GM12891 (cell line): ENCODE measurements around the gene CCDC170.

Experiments
- DNase-seq: peaks from one replicate; pipeline ENCODE4 v3.0.0; 2011; ENCODE audit warnings: low spot score; ENCODE audit not compliant: insufficient read length
- FAIRE-seq: peaks from 2 replicates; lab custom pipeline; 2011; peaks lifted over from hg19 to GRCh38; lab: Jason Lieb, UNC
- PAX5 ChIP-seq: IDR thresholded peaks from 2 replicates; pipeline ENCODE4 v1.6.1; 2011; ENCODE audit warnings: low read length, moderate library complexity, mild to moderate bottlenecking; ENCODE audit not compliant: insufficient read depth, severe bottlenecking
- POLR2A ChIP-seq: IDR thresholded peaks from 2 replicates; pipeline ENCODE4 v1.6.1; 2011; ENCODE audit warnings: low read depth, low read length, control low read depth
- POLR2AphosphoS5 ChIP-seq: IDR thresholded peaks from 2 replicates; pipeline ENCODE4 v1.6.1; 2011; ENCODE audit warnings: low read depth, low read length, control low read depth
- POU2F2 ChIP-seq: IDR thresholded peaks from 2 replicates; pipeline ENCODE4 v1.6.1; 2011; ENCODE audit warnings: low read depth, mild to moderate bottlenecking, control low read depth, low read length, moderate library complexity
- SPI1 ChIP-seq: IDR thresholded peaks from 2 replicates; pipeline ENCODE4 v1.6.1; 2011; ENCODE audit warnings: low read depth, low read length, control low read depth
- TAF1 ChIP-seq: IDR thresholded peaks from 2 replicates; pipeline ENCODE4 v1.6.1; 2011; ENCODE audit warnings: low read depth, low read length, control low read depth

CCDC170 gene

GRCh38 chr6:151566557-151566956 is 72.7 kb downstream of the CCDC170 start:
- no peak for DNase-seq
- no peak for FAIRE-seq
- TF ChIP-seq TAF1, result no peak
- TF ChIP-seq POU2F2, result no peak
- no peak for TF ChIP-seq POLR2A
- no peak for TF ChIP-seq PAX5
- TF ChIP-seq POLR2AphosphoS5, result no peak
- TF ChIP-seq SPI1, result no peak

- no peak for TF ChIP-seq PAX5
- no peak for TF ChIP-seq POLR2A
- no peak for TF ChIP-seq POU2F2
- no peak for TF ChIP-seq SPI1
- no peak for TF ChIP-seq POLR2AphosphoS5
- no peak for TF ChIP-seq TAF1
- FAIRE-seq (no peak), DNase-seq (no peak)
Observed at GRCh38 chr6:151576633-151577032, 82.8 kb downstream of the CCDC170 start.

GRCh38 chr6:151577257-151577656 is 83.4 kb downstream of the CCDC170 start:
- DNase-seq (no peak), FAIRE-seq (no peak)
- TF ChIP-seq SPI1 (no peak), POLR2A (no peak), TAF1 (no peak), POU2F2 (no peak), POLR2AphosphoS5 (no peak), PAX5 (no peak)

- FAIRE-seq (no peak), DNase-seq (no peak)
- TF ChIP-seq SPI1 (no peak), PAX5 (no peak), TAF1 (no peak), POLR2A (no peak), POLR2AphosphoS5 (no peak), POU2F2 (no peak)
Observed at GRCh38 chr6:151585741-151586140, 91.9 kb downstream of the CCDC170 start.

GRCh38 chr6:151589667-151590066 is 95.8 kb downstream of the CCDC170 start:
- no peak for DNase-seq
- TF ChIP-seq POLR2A, result no peak
- TF ChIP-seq POU2F2, result no peak
- no peak for TF ChIP-seq POLR2AphosphoS5
- no peak for TF ChIP-seq PAX5
- TF ChIP-seq TAF1, result no peak
- no peak for TF ChIP-seq SPI1
- no peak for FAIRE-seq

- DNase-seq, result no peak
- no peak for TF ChIP-seq PAX5
- no peak for FAIRE-seq
Observed at GRCh38 chr6:151590742-151591141, 96.9 kb downstream of the CCDC170 start.

- FAIRE-seq, result no peak
- DNase-seq, result no peak
- TF ChIP-seq TAF1, result no peak
- TF ChIP-seq POLR2A, result no peak
- TF ChIP-seq POU2F2, result no peak
- no peak for TF ChIP-seq POLR2AphosphoS5
- TF ChIP-seq PAX5, result no peak
- no peak for TF ChIP-seq SPI1
Observed at GRCh38 chr6:151592449-151593159, 98.8 kb downstream of the CCDC170 start.

- TF ChIP-seq POLR2AphosphoS5 (no peak), PAX5 (no peak), POLR2A (no peak), TAF1 (no peak), SPI1 (no peak), POU2F2 (no peak)
- FAIRE-seq (no peak), DNase-seq (no peak)
Observed at GRCh38 chr6:151609146-151609902, 115.5 kb downstream of the CCDC170 start.

- DNase-seq (no peak), FAIRE-seq (no peak)
- no peak for TF ChIP-seq PAX5
- no peak for TF ChIP-seq TAF1
- no peak for TF ChIP-seq SPI1
- TF ChIP-seq POLR2AphosphoS5, result no peak
- TF ChIP-seq POU2F2, result no peak
- TF ChIP-seq POLR2A, result no peak
Observed at GRCh38 chr6:151610326-151610725, 116.5 kb downstream of the CCDC170 start.

GRCh38 chr6:151614630-151615029 is 120.8 kb downstream of the CCDC170 start:
- TF ChIP-seq PAX5 (no peak), POLR2A (no peak), POU2F2 (no peak), TAF1 (no peak)
- no peak for DNase-seq
- no peak for FAIRE-seq
